Immature natural killer cell (primary cell): ENCODE results near the gene AMOTL2. TPM values are rescaled to one million over a fixed set of nuclear protein-coding genes. Genes with fewer than 3 reads are reported as not detected.

Experiments
- DNase-seq, 3 donors: peaks; one replicate each; pipeline ENCODE4 v3.0.0; 2022; ENCODE audit warnings: mixed read lengths in 1 of 3
- H3K27ac Mint-ChIP-seq, 6 donors: one replicate each; pipeline ENCODE4 v1.8.0; 2020; ENCODE audit warnings: mixed read lengths in 6 of 6, mild to moderate bottlenecking in 5 of 6, inconsistent platforms in 4 of 6, moderate library complexity in 3 of 6
- H3K27me3 Mint-ChIP-seq, 3 donors: one replicate each; pipeline ENCODE4 v1.8.0; 2020 to 2021; ENCODE audit warnings: low read depth in 3 of 3, mild to moderate bottlenecking in 3 of 3, mixed read lengths in 3 of 3, moderate library complexity in 3 of 3, inconsistent platforms in 1 of 3
- H3K36me3 Mint-ChIP-seq, 3 donors: one replicate each; pipeline ENCODE4 v1.8.0; 2020; ENCODE audit warnings: mixed read lengths in 3 of 3, inconsistent platforms in 2 of 3, mild to moderate bottlenecking in 2 of 3
- H3K4me1 Mint-ChIP-seq, 2 donors: one replicate each; pipeline ENCODE4 v1.8.0; 2020; ENCODE audit warnings: inconsistent platforms in 2 of 2, mild to moderate bottlenecking in 2 of 2, mixed read lengths in 2 of 2, moderate library complexity in 1 of 2
- H3K4me3 Mint-ChIP-seq, 5 donors: one replicate each; pipeline ENCODE4 v1.8.0; 2020; ENCODE audit warnings: mild to moderate bottlenecking in 5 of 5, mixed read lengths in 5 of 5, inconsistent platforms in 3 of 5, moderate library complexity in 3 of 5
- H3K9me3 Mint-ChIP-seq, 6 donors: one replicate each; pipeline ENCODE4 v1.8.0; 2020; ENCODE audit warnings: mild to moderate bottlenecking in 6 of 6, mixed read lengths in 6 of 6, inconsistent platforms in 4 of 6, moderate library complexity in 3 of 6
- polyA plus RNA-seq, 3 donors: library from polyadenylated mRNA; unstranded; fragments of 300-500 nt; fragmentation: Illumina TruSeq; gene quantifications; one replicate each; pipeline ENCODE4 v1.2.3, GENCODE V29; 2021

Gene AMOTL2
- polyA plus RNA-seq, 3 donors from 2014 or later: not detected

- Mint-ChIP-seq H3K4me1 (peaks cover 4 to 6% of the 10 kb centered on the region in 2 donors), H3K27ac (no peak overlapping the region), H3K9me3 (peaks cover 0 to 2% (median 0%) of the 10 kb centered on the region in 6 donors), H3K36me3 (no peaks in the 10 kb centered on the region), H3K4me3 (peak overlapping the region in 3 of 5 donors; percentile 25 to 53 (median 50)), H3K27me3 (peaks cover 5 to 12% (median 9%) of the 10 kb centered on the region in 3 donors)
- no peak for DNase-seq
These were observed 62.0 kb downstream of the AMOTL2 start for GRCh38 chr3:134312072-134312872.

- Mint-ChIP-seq H3K36me3 (no peaks in the 10 kb centered on the region), H3K27me3 (peaks cover 5 to 12% (median 9%) of the 10 kb centered on the region in 3 donors), H3K4me1 (peaks cover 4 to 6% of the 10 kb centered on the region in 2 donors), H3K27ac (no peak overlapping the region), H3K4me3 (no peak overlapping the region), H3K9me3 (peaks cover 0 to 2% (median 0%) of the 10 kb centered on the region in 6 donors)
- DNase-seq: no peak
These were observed 62.6 kb downstream of the AMOTL2 start for GRCh38 chr3:134311693-134312071.

- peaks cover 0 to 2% (median 0%) of the 10 kb centered on the region in 6 donors for H3K9me3 Mint-ChIP-seq
- no peak overlapping the region for H3K4me3 Mint-ChIP-seq
- peaks cover 5 to 12% (median 9%) of the 10 kb centered on the region in 3 donors for H3K27me3 Mint-ChIP-seq
- no peak overlapping the region for H3K27ac Mint-ChIP-seq
- peaks cover 4 to 6% of the 10 kb centered on the region in 2 donors for H3K4me1 Mint-ChIP-seq
- no peaks in the 10 kb centered on the region for H3K36me3 Mint-ChIP-seq
- DNase-seq: no peak
These were observed 63.0 kb downstream of the AMOTL2 start for GRCh38 chr3:134311265-134311664.

- H3K9me3 Mint-ChIP-seq: no peaks in the 10 kb centered on the region
- no peak for DNase-seq
- peaks cover 4 to 6% of the 10 kb centered on the region in 2 donors for H3K4me1 Mint-ChIP-seq
- no peak overlapping the region for H3K27ac Mint-ChIP-seq
- no peaks in the 10 kb centered on the region for H3K36me3 Mint-ChIP-seq
- H3K27me3 Mint-ChIP-seq: peaks cover 4 to 20% (median 12%) of the 10 kb centered on the region in 3 donors
- no peak overlapping the region for H3K4me3 Mint-ChIP-seq
These were observed 64.1 kb downstream of the AMOTL2 start for GRCh38 chr3:134309987-134310700.

GRCh38 chr3:134308350-134308891 is 65.8 kb downstream of the AMOTL2 start:
- peak; percentile 50 to 62 (median 56) for DNase-seq
- Mint-ChIP-seq H3K9me3 (no peaks in the 10 kb centered on the region), H3K27ac (no peak overlapping the region), H3K4me3 (peak overlapping the region in 4 of 5 donors; percentile 18 to 36 (median 25)), H3K4me1 (peaks cover 4 to 6% of the 10 kb centered on the region in 2 donors), H3K36me3 (no peaks in the 10 kb centered on the region), H3K27me3 (peaks cover 3 to 8% (median 7%) of the 10 kb centered on the region in 3 donors)

- H3K4me1 Mint-ChIP-seq: peaks cover 4 to 6% of the 10 kb centered on the region in 2 donors
- no peak for DNase-seq
- H3K27ac Mint-ChIP-seq: no peak overlapping the region
- no peak overlapping the region for H3K4me3 Mint-ChIP-seq
- H3K9me3 Mint-ChIP-seq: no peaks in the 10 kb centered on the region
- peaks cover 3 to 8% (median 7%) of the 10 kb centered on the region in 3 donors for H3K27me3 Mint-ChIP-seq
- H3K36me3 Mint-ChIP-seq: no peaks in the 10 kb centered on the region
These were observed 66.8 kb downstream of the AMOTL2 start for GRCh38 chr3:134307425-134307824.

GRCh38 chr3:134306320-134306719 is 67.9 kb downstream of the AMOTL2 start:
- H3K36me3 Mint-ChIP-seq: no peaks in the 10 kb centered on the region

More at GRCh38 chr3:134306320-134306719, 67.9 kb downstream of the AMOTL2 start:
- Mint-ChIP-seq H3K4me1 (peaks cover 4 to 6% of the 10 kb centered on the region in 2 donors), H3K27ac (no peak overlapping the region), H3K27me3 (peaks cover 3 to 9% (median 8%) of the 10 kb centered on the region in 3 donors), H3K4me3 (no peak overlapping the region), H3K9me3 (no peaks in the 10 kb centered on the region)
- DNase-seq: no peak

Other genes starting within 250 kb of the AMOTL2 start
- gene RYK, start 123.6 kb downstream of the AMOTL2 start, polyA plus RNA-seq: 10 to 100 TPM in 1 of 3 donors, 1 to 10 TPM in 2; 2.2 to 12.7 (median 6.5) TPM
- gene ANAPC13, start 111.5 kb upstream of the AMOTL2 start, polyA plus RNA-seq: 10 to 100 TPM; 43.6 to 64.4 (median 58.4) TPM
- 10 to 100 TPM in 2 of 3 donors, 1 to 10 TPM in 1; 6.3 to 17.6 (median 10.8) TPM for gene CEP63, start 111.6 kb upstream of the AMOTL2 start, polyA plus RNA-seq